22Rv1 (cell line): ENCODE data around the gene CDRT15.

ENCODE experiments used
- CTCF ChIP-seq: fragments of 450-650 bp; IDR thresholded peaks from 2 replicates; pipeline ENCODE4 v1.5.1; 2017; ENCODE audit warnings: mild to moderate bottlenecking
- ZFX ChIP-seq: fragments of 450-650 bp; IDR thresholded peaks from 2 replicates; pipeline ENCODE4 v1.6.1; 2017; ENCODE audit warnings: antibody characterized with exemption, borderline replicate concordance

- no peak for TF ChIP-seq CTCF
- no peak for TF ChIP-seq ZFX
These were observed 34.7 kb downstream of the CDRT15 start for GRCh38 chr17:14201988-14202380.
